SK-N-SH treated with all-trans-retinoic acid at 6 μM for 48 hours (cell line): ENCODE results near the gene ABT1.

Source experiments
- CREB5 ChIP-seq: fragments of 250-450 bp; sonication (Bioruptor Pico); IDR thresholded peaks from 2 replicates; pipeline ENCODE4 v1.5.1; 2020; ENCODE audit warnings: low read depth, mild to moderate bottlenecking, moderate library complexity
- CSRNP3 ChIP-seq: fragments of 250-450 bp; sonication (Bioruptor Pico); IDR thresholded peaks from 2 replicates; pipeline ENCODE4 v1.5.1; 2021; ENCODE audit warnings: mild to moderate bottlenecking, moderate library complexity
- PPARA ChIP-seq: fragments of 250-450 bp; sonication (Bioruptor Pico); IDR thresholded peaks from 2 replicates; pipeline ENCODE4 v1.5.0; 2020; ENCODE audit warnings: mild to moderate bottlenecking, borderline replicate concordance
- RARB ChIP-seq: fragments of 250-450 bp; sonication (Bioruptor Pico); IDR thresholded peaks from 2 replicates; pipeline ENCODE4 v1.8.0; 2021; ENCODE audit warnings: mild to moderate bottlenecking, moderate library complexity
- TOX ChIP-seq: fragments of 250-450 bp; sonication (Bioruptor Pico); IDR thresholded peaks from 2 replicates; pipeline ENCODE4 v1.8.0; 2021; ENCODE audit warnings: mild to moderate bottlenecking, moderate library complexity, borderline replicate concordance
- ZNF565 ChIP-seq: fragments of 450-650 bp; formaldehyde crosslinking; conservative IDR thresholded peaks from 2 replicates; pipeline ENCODE4 v1.5.0; 2020; ENCODE audit warnings: low read depth, mild to moderate bottlenecking, moderate library complexity
- ZNF70 ChIP-seq: fragments of 450-650 bp; formaldehyde crosslinking; IDR thresholded peaks from 2 replicates; pipeline ENCODE4 v1.5.0; 2020; ENCODE audit warnings: mild to moderate bottlenecking, moderate library complexity
- ZNF8 ChIP-seq: fragments of 450-650 bp; formaldehyde crosslinking; IDR thresholded peaks from 2 replicates; pipeline ENCODE4 v1.5.0; 2020; ENCODE audit warnings: mild to moderate bottlenecking, moderate library complexity

- TF ChIP-seq ZNF565 (CRISPR knock-in tag): no peak
- no peak for TF ChIP-seq ZNF8 (CRISPR knock-in tag)
- TF ChIP-seq RARB: no peak
- TF ChIP-seq TOX (CRISPR knock-in tag): no peak
- no peak for TF ChIP-seq CREB5 (CRISPR knock-in tag)
- no peak for TF ChIP-seq CSRNP3 (CRISPR knock-in tag)
- TF ChIP-seq ZNF70: no peak
- TF ChIP-seq PPARA (CRISPR knock-in tag): no peak
These were observed 33.3 kb upstream of the ABT1 start for GRCh38 chr6:26563488-26563887.
